GM23248 (cell line): ENCODE results near the gene ASB2.

Source experiments
- EZH2 ChIP-seq: fragments of 200-600 bp; sonication (generic); IDR thresholded peaks from 2 replicates; pipeline ENCODE4 v1.6.1; 2018; ENCODE audit warnings: antibody characterized with exemption, mild to moderate bottlenecking; ENCODE audit not compliant: insufficient read depth, poor library complexity, severe bottlenecking
- EZH2phosphoT487 ChIP-seq: fragments of 200-600 bp; sonication (generic); IDR thresholded peaks from 2 replicates; pipeline ENCODE4 v1.6.1; 2018; ENCODE audit warnings: antibody characterized with exemption, moderate library complexity, mild to moderate bottlenecking, low read depth; ENCODE audit not compliant: insufficient read depth

GRCh38 chr14:93916498-93916897 lies 59.9 kb downstream of the ASB2 start:
- TF ChIP-seq EZH2 (no peak), EZH2phosphoT487 (no peak)
